ENCODE measurements around the gene PTPRR.
"Not testable (repeated sequence)": the region's sequence is repeated elsewhere in the genome, so short reads cannot be mapped to it uniquely, and the experiment has no call there.

Gene PTPRR

GRCh38 chr12:70813559-70813958 lies 107.0 kb downstream of the PTPRR start:
- Histone ChIP-seq H2BK15ac (replicated peaks; ENCODE audit: low read depth) (no peak overlapping the region), H2BK120ac (ENCODE audit: low read depth, low read length) (no peak overlapping the region), H4K8ac (ENCODE audit: low read depth, low read length) (no peak overlapping the region), H3K4ac (ENCODE audit: low read depth, low read length) (no peak overlapping the region), H3K79me1 (ENCODE audit: low read length) (no peaks in the 10 kb centered on the region), H3K9ac (ENCODE audit: low read length) (no peak overlapping the region), H3K27me3 (ENCODE audit: insufficient read depth, low read length, poor library complexity) (no peaks in the 10 kb centered on the region), H4K5ac (ENCODE audit: low read length) (no peak overlapping the region), H3K4me2 (ENCODE audit: low read length) (no peak overlapping the region), H3K4me1 (ENCODE audit: control insufficient read depth, low read depth, low read length) (no peaks in the 10 kb centered on the region), H3K36me3 (ENCODE audit: control insufficient read depth, insufficient read depth, low read length) (no peaks in the 10 kb centered on the region), H2AK5ac (ENCODE audit: low read length) (no peak overlapping the region), H3K23ac (ENCODE audit: low read length) (no peak overlapping the region), H3K27ac (ENCODE audit: low read depth, low read length) (no peak overlapping the region), H2BK5ac (ENCODE audit: low read length) (no peak overlapping the region), H3K18ac (ENCODE audit: low read length) (no peak overlapping the region), H3K4me3 (ENCODE audit: low read length) (no peak overlapping the region), H3K56ac (ENCODE audit: low read length) (no peak overlapping the region), H3K79me2 (ENCODE audit: control insufficient read depth, insufficient read depth, low read length) (no peaks in the 10 kb centered on the region)
- no CpG with 5 or more reads among the region's 4 CpGs for WGBS (ENCODE audit: extremely low coverage, insufficient coverage, low lambda C conversion rate)
- DNase-seq = no peak

- H4K8ac ChIP-seq (ENCODE audit: low read depth, low read length) = no peak overlapping the region
- no peak overlapping the region for H4K5ac ChIP-seq (ENCODE audit: low read length)
- H3K23ac ChIP-seq (ENCODE audit: low read length) = no peak overlapping the region
- no peak overlapping the region for H3K27ac ChIP-seq (ENCODE audit: low read depth, low read length)
- H2BK5ac ChIP-seq (ENCODE audit: low read length) = no peak overlapping the region
- H3K36me3 ChIP-seq (ENCODE audit: control insufficient read depth, insufficient read depth, low read length) = no peaks in the 10 kb centered on the region
- H3K4me2 ChIP-seq (ENCODE audit: low read length) = no peak overlapping the region
- no peak for DNase-seq
- no CpG with 5 or more reads among the region's 3 CpGs for WGBS (ENCODE audit: extremely low coverage, insufficient coverage, low lambda C conversion rate)
- no peaks in the 10 kb centered on the region for H3K27me3 ChIP-seq (ENCODE audit: insufficient read depth, low read length, poor library complexity)
- H3K9ac ChIP-seq (ENCODE audit: low read length) = no peak overlapping the region
- no peak overlapping the region for H2BK120ac ChIP-seq (ENCODE audit: low read depth, low read length)
- H3K4me1 ChIP-seq (ENCODE audit: control insufficient read depth, low read depth, low read length) = no peaks in the 10 kb centered on the region
- H3K4ac ChIP-seq (ENCODE audit: low read depth, low read length) = no peak overlapping the region
- no peak overlapping the region for H3K18ac ChIP-seq (ENCODE audit: low read length)
- no peak overlapping the region for H3K56ac ChIP-seq (ENCODE audit: low read length)
- H3K79me2 ChIP-seq (ENCODE audit: control insufficient read depth, insufficient read depth, low read length) = no peaks in the 10 kb centered on the region
- H3K4me3 ChIP-seq (ENCODE audit: low read length) = no peak overlapping the region
- H2AK5ac ChIP-seq (ENCODE audit: low read length) = no peak overlapping the region
- no peaks in the 10 kb centered on the region for H3K79me1 ChIP-seq (ENCODE audit: low read length)
- no peak overlapping the region for H2BK15ac ChIP-seq (replicated peaks; ENCODE audit: low read depth)
These were observed 108.4 kb downstream of the PTPRR start for GRCh38 chr12:70812136-70812535.

DNA sequence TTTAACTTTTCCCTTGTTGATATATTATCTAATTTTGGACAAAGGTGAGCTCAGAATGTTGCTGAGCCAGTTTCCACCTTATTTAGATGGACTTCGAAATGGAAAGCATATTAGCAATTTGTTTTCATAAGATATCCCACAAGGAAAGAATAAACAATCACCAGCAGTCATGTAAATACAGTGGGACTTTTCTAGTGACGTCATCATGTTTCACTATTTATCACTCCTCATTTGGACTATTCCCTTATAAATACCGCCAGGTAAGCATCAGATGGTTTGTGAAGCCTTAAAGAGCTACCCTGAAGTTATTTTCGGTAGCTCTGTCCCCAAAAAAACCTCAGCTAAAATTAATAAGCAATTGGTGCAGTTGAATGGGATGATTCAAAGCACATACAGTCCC lies 110.7 kb downstream of the PTPRR start:
- Histone ChIP-seq H3K79me2 (ENCODE audit: control insufficient read depth, insufficient read depth, low read length) (no peaks in the 10 kb centered on the region), H2BK5ac (ENCODE audit: low read length) (no peak overlapping the region), H3K79me1 (ENCODE audit: low read length) (no peaks in the 10 kb centered on the region), H2BK15ac (replicated peaks; ENCODE audit: low read depth) (no peak overlapping the region), H3K4me3 (ENCODE audit: low read length) (no peak overlapping the region), H3K27ac (ENCODE audit: low read depth, low read length) (no peak overlapping the region), H4K8ac (ENCODE audit: low read depth, low read length) (no peak overlapping the region), H2AK5ac (ENCODE audit: low read length) (no peak overlapping the region), H3K4ac (ENCODE audit: low read depth, low read length) (no peak overlapping the region), H3K56ac (ENCODE audit: low read length) (no peak overlapping the region), H4K5ac (ENCODE audit: low read length) (no peak overlapping the region), H3K23ac (ENCODE audit: low read length) (no peak overlapping the region), H3K27me3 (ENCODE audit: insufficient read depth, low read length, poor library complexity) (no peaks in the 10 kb centered on the region), H3K9ac (ENCODE audit: low read length) (no peak overlapping the region), H3K18ac (ENCODE audit: low read length) (no peak overlapping the region), H3K36me3 (ENCODE audit: control insufficient read depth, insufficient read depth, low read length) (no peaks in the 10 kb centered on the region), H3K4me1 (ENCODE audit: control insufficient read depth, low read depth, low read length) (no peaks in the 10 kb centered on the region), H2BK120ac (ENCODE audit: low read depth, low read length) (no peak overlapping the region), H3K4me2 (ENCODE audit: low read length) (no peak overlapping the region)
- WGBS (ENCODE audit: extremely low coverage, insufficient coverage, low lambda C conversion rate) = no CpG with 5 or more reads among the region's 4 CpGs
- no peak for DNase-seq

GRCh38 chr12:70807993-70808392 lies 112.5 kb downstream of the PTPRR start:
- not testable (repeated sequence) for H3K18ac ChIP-seq (ENCODE audit: low read length); H3K23ac ChIP-seq (ENCODE audit: low read length); H3K79me2 ChIP-seq (ENCODE audit: control insufficient read depth, insufficient read depth, low read length); H3K56ac ChIP-seq (ENCODE audit: low read length); H4K5ac ChIP-seq (ENCODE audit: low read length); H3K27ac ChIP-seq (ENCODE audit: low read depth, low read length); H4K8ac ChIP-seq (ENCODE audit: low read depth, low read length); H3K27me3 ChIP-seq (ENCODE audit: insufficient read depth, low read length, poor library complexity); H2BK120ac ChIP-seq (ENCODE audit: low read depth, low read length); H3K9ac ChIP-seq (ENCODE audit: low read length); H3K4me2 ChIP-seq (ENCODE audit: low read length); H3K4ac ChIP-seq (ENCODE audit: low read depth, low read length); H3K4me3 ChIP-seq (ENCODE audit: low read length); H2AK5ac ChIP-seq (ENCODE audit: low read length); H3K36me3 ChIP-seq (ENCODE audit: control insufficient read depth, insufficient read depth, low read length); H2BK15ac ChIP-seq (replicated peaks; ENCODE audit: low read depth); H2BK5ac ChIP-seq (ENCODE audit: low read length); H3K79me1 ChIP-seq (ENCODE audit: low read length); H3K4me1 ChIP-seq (ENCODE audit: control insufficient read depth, low read depth, low read length)
- peak; percentile 19 for DNase-seq
- WGBS (ENCODE audit: extremely low coverage, insufficient coverage, low lambda C conversion rate) = no CpG with 5 or more reads among the region's 2 CpGs

DNA sequence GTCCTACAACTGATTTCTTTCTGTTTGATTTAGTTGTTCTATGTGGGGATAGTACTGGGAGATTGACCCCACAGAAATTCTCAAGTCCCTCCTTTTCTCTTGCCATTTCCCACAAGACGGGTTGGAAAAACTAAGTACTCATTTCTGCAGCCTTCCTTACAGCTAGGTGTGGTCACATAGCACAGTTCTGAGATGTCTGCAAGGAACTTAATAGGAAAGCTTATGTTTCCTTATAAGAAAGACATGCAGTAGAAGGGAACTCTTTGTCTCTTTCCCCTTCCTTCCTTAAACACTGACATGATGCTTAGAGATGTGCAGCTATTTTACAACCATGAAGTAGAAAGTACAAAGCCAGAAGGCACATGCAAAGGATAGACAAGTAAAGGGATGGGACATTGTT lies 113.7 kb downstream of the PTPRR start:
- H2BK5ac ChIP-seq (ENCODE audit: low read length) = no peak overlapping the region
- no peak overlapping the region for H3K9ac ChIP-seq (ENCODE audit: low read length)
- no CpG with 5 or more reads among the region's 1 CpG for WGBS (ENCODE audit: extremely low coverage, insufficient coverage, low lambda C conversion rate)
- H2AK5ac ChIP-seq (ENCODE audit: low read length) = no peak overlapping the region
- H2BK120ac ChIP-seq (ENCODE audit: low read depth, low read length) = no peak overlapping the region
- H3K27me3 ChIP-seq (ENCODE audit: insufficient read depth, low read length, poor library complexity) = no peaks in the 10 kb centered on the region
- H3K18ac ChIP-seq (ENCODE audit: low read length) = no peak overlapping the region
- H2BK15ac ChIP-seq (replicated peaks; ENCODE audit: low read depth) = no peak overlapping the region
- no peaks in the 10 kb centered on the region for H3K4me1 ChIP-seq (ENCODE audit: control insufficient read depth, low read depth, low read length)
- H3K27ac ChIP-seq (ENCODE audit: low read depth, low read length) = no peak overlapping the region
- H4K8ac ChIP-seq (ENCODE audit: low read depth, low read length) = no peak overlapping the region
- H3K4me2 ChIP-seq (ENCODE audit: low read length) = no peak overlapping the region
- no peaks in the 10 kb centered on the region for H3K79me2 ChIP-seq (ENCODE audit: control insufficient read depth, insufficient read depth, low read length)
- H3K4me3 ChIP-seq (ENCODE audit: low read length) = no peak overlapping the region
- no peak overlapping the region for H3K4ac ChIP-seq (ENCODE audit: low read depth, low read length)
- no peak for DNase-seq
- no peaks in the 10 kb centered on the region for H3K36me3 ChIP-seq (ENCODE audit: control insufficient read depth, insufficient read depth, low read length)
- no peaks in the 10 kb centered on the region for H3K79me1 ChIP-seq (ENCODE audit: low read length)
- H3K23ac ChIP-seq (ENCODE audit: low read length) = no peak overlapping the region
- H3K56ac ChIP-seq (ENCODE audit: low read length) = no peak overlapping the region
- no peak overlapping the region for H4K5ac ChIP-seq (ENCODE audit: low read length)

DNA sequence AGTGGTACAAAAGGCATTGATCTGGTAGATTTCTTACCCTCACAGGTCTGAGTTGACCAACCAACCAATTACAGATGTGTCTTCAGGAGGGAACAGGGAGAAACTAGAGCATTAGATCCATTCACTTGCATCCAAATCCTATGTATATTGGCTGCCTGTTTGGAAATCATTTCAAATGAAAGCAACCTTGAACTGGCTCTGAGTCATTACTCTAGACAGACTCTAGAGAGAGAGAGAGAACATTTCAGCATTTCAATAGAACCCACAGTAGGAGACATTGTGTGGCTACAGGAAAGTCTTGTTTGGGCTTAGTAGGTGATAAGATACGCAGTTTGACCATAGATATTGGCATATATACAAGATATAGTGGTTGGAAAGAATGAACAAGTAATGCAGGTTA lies 114.5 kb downstream of the PTPRR start:
- Histone ChIP-seq H3K9ac (ENCODE audit: low read length) (no peak overlapping the region), H3K36me3 (ENCODE audit: control insufficient read depth, insufficient read depth, low read length) (no peaks in the 10 kb centered on the region), H3K79me1 (ENCODE audit: low read length) (no peaks in the 10 kb centered on the region), H2AK5ac (ENCODE audit: low read length) (no peak overlapping the region), H4K8ac (ENCODE audit: low read depth, low read length) (no peak overlapping the region), H4K5ac (ENCODE audit: low read length) (no peak overlapping the region), H2BK120ac (ENCODE audit: low read depth, low read length) (no peak overlapping the region), H2BK15ac (replicated peaks; ENCODE audit: low read depth) (no peak overlapping the region), H3K4me3 (ENCODE audit: low read length) (no peak overlapping the region), H3K79me2 (ENCODE audit: control insufficient read depth, insufficient read depth, low read length) (no peaks in the 10 kb centered on the region), H3K4ac (ENCODE audit: low read depth, low read length) (no peak overlapping the region), H3K27me3 (ENCODE audit: insufficient read depth, low read length, poor library complexity) (no peaks in the 10 kb centered on the region), H2BK5ac (ENCODE audit: low read length) (no peak overlapping the region), H3K56ac (ENCODE audit: low read length) (no peak overlapping the region), H3K4me1 (ENCODE audit: control insufficient read depth, low read depth, low read length) (no peaks in the 10 kb centered on the region), H3K4me2 (ENCODE audit: low read length) (no peak overlapping the region), H3K23ac (ENCODE audit: low read length) (no peak overlapping the region), H3K27ac (ENCODE audit: low read depth, low read length) (no peak overlapping the region), H3K18ac (ENCODE audit: low read length) (no peak overlapping the region)
- WGBS (ENCODE audit: extremely low coverage, insufficient coverage, low lambda C conversion rate) = no CpG with 5 or more reads among the region's 1 CpG
- DNase-seq = no peak

Measured in mesendoderm (in vitro differentiated cells).